ENCODE results near the gene OOSP4A.

OOSP4A gene

GRCh38 chr11:59999691-60000090 lies 35.9 kb downstream of the OOSP4A start:
- no peak overlapping the region for H3K27ac Mint-ChIP-seq
- no peaks in the 10 kb centered on the region for H3K36me3 Mint-ChIP-seq
- no peaks in the 10 kb centered on the region for H3K9me3 Mint-ChIP-seq
- no peaks in the 10 kb centered on the region for H3K4me1 Mint-ChIP-seq
- DNase-seq (ENCODE audit: low spot score in 2 of 2), result no peak
- peaks cover 8% of the 10 kb centered on the region for H3K27me3 Mint-ChIP-seq
- H3K4me3 Mint-ChIP-seq, result no peak overlapping the region
- no peak for ATAC-seq (ENCODE audit: low read depth)

DNA sequence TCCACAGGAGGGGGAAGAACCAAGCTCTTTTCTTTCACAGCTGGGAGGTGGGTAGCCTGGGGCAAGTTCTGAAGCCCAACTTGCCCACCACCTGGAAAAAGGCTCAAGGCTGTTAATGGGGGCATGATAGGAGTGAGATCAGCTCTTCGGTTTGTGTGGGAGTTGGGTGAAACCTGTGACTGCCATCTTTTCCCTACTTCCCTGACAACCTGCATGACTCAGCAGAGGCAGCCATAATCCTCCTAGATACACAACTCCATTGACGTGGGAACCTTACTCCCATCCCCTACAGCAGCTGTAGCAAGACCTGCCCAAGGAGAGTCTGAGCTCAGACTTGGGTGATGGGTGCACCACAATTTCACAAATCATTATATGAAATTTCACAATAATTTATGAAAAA lies 39.9 kb downstream of the OOSP4A start:
- no peaks in the 10 kb centered on the region for H3K9me3 Mint-ChIP-seq
- DNase-seq (ENCODE audit: low spot score in 2 of 2) (no peak), ATAC-seq (ENCODE audit: low read depth) (no peak)
- H3K4me1 Mint-ChIP-seq, result no peaks in the 10 kb centered on the region
- peaks cover 5% of the 10 kb centered on the region for H3K27me3 Mint-ChIP-seq
- no peak overlapping the region for H3K27ac Mint-ChIP-seq
- H3K4me3 Mint-ChIP-seq, result no peak overlapping the region
- no peaks in the 10 kb centered on the region for H3K36me3 Mint-ChIP-seq

- Mint-ChIP-seq H3K4me1 (no peaks in the 10 kb centered on the region), H3K4me3 (no peak overlapping the region), H3K36me3 (no peaks in the 10 kb centered on the region), H3K27me3 (peaks cover 8% of the 10 kb centered on the region), H3K27ac (no peak overlapping the region), H3K9me3 (no peaks in the 10 kb centered on the region)
- ATAC-seq (ENCODE audit: low read depth) (no peak), DNase-seq (ENCODE audit: low spot score in 2 of 2) (no peak)
Observed at GRCh38 chr11:60005360-60005759, 41.5 kb downstream of the OOSP4A start.

GRCh38 chr11:60016881-60017280 lies 53.0 kb downstream of the OOSP4A start, which contains the start of gene OOSP4B:
TSS of gene OOSP4B (plus strand) at chr11:60017181.
- Mint-ChIP-seq H3K36me3 (no peaks in the 10 kb centered on the region), H3K9me3 (no peaks in the 10 kb centered on the region), H3K27ac (no peak within 1 kb of the TSS), H3K27me3 (peaks cover 5% of the 10 kb centered on the region), H3K4me1 (no peaks in the 10 kb centered on the region), H3K4me3 (no peak within 1 kb of the TSS)
- ATAC-seq (ENCODE audit: low read depth) (no peak), DNase-seq (ENCODE audit: low spot score in 2 of 2) (no peak)

DNA sequence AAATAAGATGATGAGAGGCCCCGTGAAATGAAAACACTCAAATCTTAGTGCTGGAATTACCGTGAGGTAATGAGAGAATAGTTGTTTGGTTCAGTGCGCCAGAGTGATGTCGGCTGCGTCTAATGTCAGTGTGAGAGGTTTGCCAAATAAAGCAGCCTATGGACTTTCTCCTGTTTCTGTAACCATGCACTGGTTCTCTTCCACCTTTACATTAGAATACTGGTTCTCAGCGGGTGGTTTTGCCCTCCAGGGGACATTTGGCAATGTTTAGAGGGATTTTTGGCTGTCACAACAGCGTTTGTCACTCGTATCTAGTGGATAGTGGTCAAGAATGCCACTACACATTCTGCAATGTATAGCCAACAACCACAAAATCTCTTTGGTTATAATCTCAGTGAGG lies 54.2 kb downstream of the OOSP4A start:
- Mint-ChIP-seq H3K36me3 (no peaks in the 10 kb centered on the region), H3K27me3 (peaks cover 5% of the 10 kb centered on the region), H3K4me3 (no peak overlapping the region), H3K27ac (no peak overlapping the region), H3K9me3 (no peaks in the 10 kb centered on the region), H3K4me1 (no peaks in the 10 kb centered on the region)
- DNase-seq (ENCODE audit: low spot score in 2 of 2) (no peak), ATAC-seq (ENCODE audit: low read depth) (no peak)

All from memory B cell (primary cell).